Panc1 (cell line): ENCODE measurements around the gene ATF3.

Experiments
- CTCF ChIP-seq: fragments of 450-650 bp; IDR thresholded peaks from 2 replicates; pipeline ENCODE4 v1.5.1; 2017; ENCODE audit warnings: mild to moderate bottlenecking
- SIN3A ChIP-seq: IDR thresholded peaks from 2 replicates; pipeline ENCODE4 v1.6.1; 2012; ENCODE audit warnings: low read depth, mild to moderate bottlenecking, low read length, moderate library complexity, borderline replicate concordance; ENCODE audit not compliant: insufficient read depth
- TCF7L2 ChIP-seq: IDR thresholded peaks from 2 replicates; pipeline ENCODE4 v1.6.1; 2011; ENCODE audit warnings: mild to moderate bottlenecking, low read depth, low read length, inconsistent platforms
- TF ChIP-seq, protein P1 (sequence below), 2 experiments: IDR thresholded peaks; 2 replicates each; pipeline ENCODE4 v1.6.1; 2011 to 2012; ENCODE audit warnings: low read depth in 2 of 2, control low read depth in 1 of 2, low read length in 1 of 2, mild to moderate bottlenecking in 1 of 2, moderate library complexity in 1 of 2; ENCODE audit not compliant: insufficient read depth in 1 of 2

GRCh38 chr1:212622467-212622866 lies 13.9 kb downstream of the ATF3 start:
- TF ChIP-seq CTCF (no peak), TCF7L2 (no peak), SIN3A (no peak)
- TF ChIP-seq, protein P1, sequence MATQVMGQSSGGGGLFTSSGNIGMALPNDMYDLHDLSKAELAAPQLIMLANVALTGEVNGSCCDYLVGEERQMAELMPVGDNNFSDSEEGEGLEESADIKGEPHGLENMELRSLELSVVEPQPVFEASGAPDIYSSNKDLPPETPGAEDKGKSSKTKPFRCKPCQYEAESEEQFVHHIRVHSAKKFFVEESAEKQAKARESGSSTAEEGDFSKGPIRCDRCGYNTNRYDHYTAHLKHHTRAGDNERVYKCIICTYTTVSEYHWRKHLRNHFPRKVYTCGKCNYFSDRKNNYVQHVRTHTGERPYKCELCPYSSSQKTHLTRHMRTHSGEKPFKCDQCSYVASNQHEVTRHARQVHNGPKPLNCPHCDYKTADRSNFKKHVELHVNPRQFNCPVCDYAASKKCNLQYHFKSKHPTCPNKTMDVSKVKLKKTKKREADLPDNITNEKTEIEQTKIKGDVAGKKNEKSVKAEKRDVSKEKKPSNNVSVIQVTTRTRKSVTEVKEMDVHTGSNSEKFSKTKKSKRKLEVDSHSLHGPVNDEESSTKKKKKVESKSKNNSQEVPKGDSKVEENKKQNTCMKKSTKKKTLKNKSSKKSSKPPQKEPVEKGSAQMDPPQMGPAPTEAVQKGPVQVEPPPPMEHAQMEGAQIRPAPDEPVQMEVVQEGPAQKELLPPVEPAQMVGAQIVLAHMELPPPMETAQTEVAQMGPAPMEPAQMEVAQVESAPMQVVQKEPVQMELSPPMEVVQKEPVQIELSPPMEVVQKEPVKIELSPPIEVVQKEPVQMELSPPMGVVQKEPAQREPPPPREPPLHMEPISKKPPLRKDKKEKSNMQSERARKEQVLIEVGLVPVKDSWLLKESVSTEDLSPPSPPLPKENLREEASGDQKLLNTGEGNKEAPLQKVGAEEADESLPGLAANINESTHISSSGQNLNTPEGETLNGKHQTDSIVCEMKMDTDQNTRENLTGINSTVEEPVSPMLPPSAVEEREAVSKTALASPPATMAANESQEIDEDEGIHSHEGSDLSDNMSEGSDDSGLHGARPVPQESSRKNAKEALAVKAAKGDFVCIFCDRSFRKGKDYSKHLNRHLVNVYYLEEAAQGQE (IDR thresholded peaks at IDR 0.05; ENCODE audit: insufficient read depth in 1 of 2, low read depth in 2 of 2, low read length in 1 of 2) = no peak
